Ishikawa (cell line): Measurements from ENCODE around the gene METTL23.

Source experiments
- CEBPB ChIP-seq: IDR thresholded peaks from 2 replicates; pipeline ENCODE4 v1.6.1; 2012
- CREB1 ChIP-seq: IDR thresholded peaks from 2 replicates; pipeline ENCODE4 v1.6.1; 2012; ENCODE audit warnings: low read depth
- EGR1 ChIP-seq: IDR thresholded peaks from 2 replicates; pipeline ENCODE4 v1.6.1; 2012
- EP300 ChIP-seq: IDR thresholded peaks from 2 replicates; pipeline ENCODE4 v1.6.1; 2012; ENCODE audit warnings: borderline replicate concordance
- FOXM1 ChIP-seq: IDR thresholded peaks from 2 replicates; pipeline ENCODE4 v1.6.1; 2012; ENCODE audit warnings: low read depth, borderline replicate concordance
- MAX ChIP-seq: IDR thresholded peaks from 2 replicates; pipeline ENCODE4 v1.6.1; 2012
- NFIC ChIP-seq: IDR thresholded peaks from 2 replicates; pipeline ENCODE4 v1.6.1; 2012
- RAD21 ChIP-seq: IDR thresholded peaks from 2 replicates; pipeline ENCODE4 v1.6.1; 2012; ENCODE audit warnings: low read depth
- REST ChIP-seq: IDR thresholded peaks from 2 replicates; pipeline ENCODE4 v1.6.1; 2012; ENCODE audit warnings: low read depth, mild to moderate bottlenecking
- TAF1 ChIP-seq: IDR thresholded peaks from 2 replicates; pipeline ENCODE4 v1.6.1; 2012; ENCODE audit warnings: low read depth, mild to moderate bottlenecking
- TCF12 ChIP-seq: IDR thresholded peaks from 2 replicates; pipeline ENCODE4 v1.6.1; 2012; ENCODE audit warnings: low read depth
- TEAD4 ChIP-seq: IDR thresholded peaks from 2 replicates; pipeline ENCODE4 v1.6.1; 2012
- USF1 ChIP-seq: IDR thresholded peaks from 2 replicates; pipeline ENCODE4 v1.6.1; 2012
- YY1 ChIP-seq: IDR thresholded peaks from 2 replicates; pipeline ENCODE4 v1.6.1; 2012; ENCODE audit warnings: low read depth
- ZBTB7A ChIP-seq: IDR thresholded peaks from 2 replicates; pipeline ENCODE4 v1.6.1; 2012; ENCODE audit warnings: low read depth

Gene METTL23

DNA sequence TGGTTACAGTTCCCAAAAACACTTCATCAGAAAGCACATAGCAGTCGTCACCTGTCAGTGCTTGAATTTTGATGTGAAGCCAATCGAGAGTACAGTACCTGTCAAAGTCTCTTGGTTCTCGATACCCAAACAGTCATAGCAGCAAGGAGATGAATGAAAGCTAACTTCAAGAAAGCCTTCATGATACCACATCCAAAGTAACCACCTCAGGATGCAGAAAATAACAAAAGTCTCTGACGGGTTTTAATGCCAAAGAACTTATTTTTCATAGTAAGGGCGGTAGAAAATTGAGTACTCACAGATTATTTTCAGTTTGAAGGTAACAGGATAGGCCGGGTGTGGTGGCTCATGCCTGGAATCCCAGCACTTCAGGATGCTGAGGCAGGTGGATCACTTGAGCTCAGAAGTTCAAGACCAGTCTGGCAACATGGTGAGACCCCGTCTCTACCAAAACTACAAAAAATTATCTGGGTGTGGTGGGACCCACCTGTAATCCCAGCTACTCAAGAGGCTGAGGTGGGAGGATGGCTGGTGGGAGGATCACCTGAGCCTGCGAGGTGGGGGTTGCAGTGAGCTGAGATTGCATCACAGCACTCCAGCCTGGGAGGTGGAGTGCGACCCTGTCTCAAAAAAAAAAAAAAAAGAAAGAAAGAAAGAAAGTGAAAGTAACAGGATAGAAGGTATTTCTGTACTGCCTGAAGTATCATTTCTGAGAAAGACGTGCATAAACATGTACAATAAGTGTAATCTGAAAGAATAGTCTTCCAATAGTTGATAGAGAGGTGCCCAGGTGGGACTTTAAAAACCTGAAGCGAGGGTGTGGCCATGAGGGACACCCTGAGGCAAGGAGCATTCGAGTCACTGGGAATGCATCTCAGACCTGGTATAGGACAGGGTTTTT, 26.7 kb downstream of the METTL23 start:
- TF ChIP-seq TAF1: no peak
- no peak for TF ChIP-seq YY1
- no peak for TF ChIP-seq ZBTB7A
- TF ChIP-seq USF1: no peak
- TF ChIP-seq CREB1: no peak
- no peak for TF ChIP-seq NFIC
- TF ChIP-seq EGR1: no peak

GRCh38 chr17:76755285-76755684, 28.6 kb downstream of the METTL23 start:
- TF ChIP-seq FOXM1: no peak

GRCh38 chr17:76757256-76757655, 30.6 kb downstream of the METTL23 start:
- no peak for TF ChIP-seq YY1
- no peak for TF ChIP-seq TCF12
- no peak for TF ChIP-seq MAX
- no peak for TF ChIP-seq TAF1
- TF ChIP-seq TEAD4: no peak
- no peak for TF ChIP-seq EP300
- TF ChIP-seq USF1: no peak
- TF ChIP-seq REST: no peak
- no peak for TF ChIP-seq ZBTB7A
- no peak for TF ChIP-seq CREB1
- TF ChIP-seq FOXM1: no peak
- no peak for TF ChIP-seq EGR1
- TF ChIP-seq CEBPB: no peak
- TF ChIP-seq RAD21: no peak
- no peak for TF ChIP-seq NFIC

DNA sequence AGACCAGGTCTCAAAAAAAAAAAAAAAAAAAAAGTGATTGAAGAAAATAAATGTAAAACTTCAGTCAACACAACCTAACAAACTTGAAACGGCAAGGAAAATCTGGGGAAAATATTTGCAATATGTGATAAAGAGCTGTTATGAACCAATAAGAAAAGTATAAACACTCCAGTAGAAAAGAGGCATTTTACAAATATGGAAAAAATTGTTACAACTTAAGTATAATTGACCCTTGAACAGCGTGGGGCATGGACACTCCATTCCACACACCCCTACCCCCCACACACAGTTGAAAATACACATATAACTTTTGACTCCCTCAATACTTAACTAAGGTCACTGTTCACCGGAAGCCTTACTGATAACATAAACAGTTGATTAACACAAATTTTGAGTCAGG, 31.9 kb downstream of the METTL23 start:
- TF ChIP-seq YY1: no peak
- TF ChIP-seq FOXM1: no peak
- TF ChIP-seq EGR1: no peak
- no peak for TF ChIP-seq EP300
- TF ChIP-seq TAF1: no peak
- TF ChIP-seq MAX: no peak
- no peak for TF ChIP-seq USF1
- TF ChIP-seq ZBTB7A: no peak
- no peak for TF ChIP-seq RAD21
- no peak for TF ChIP-seq CREB1
- TF ChIP-seq TEAD4: no peak

GRCh38 chr17:76772842-76773525, 46.3 kb downstream of the METTL23 start:
- no peak for TF ChIP-seq EP300
- no peak for TF ChIP-seq FOXM1
- no peak for TF ChIP-seq USF1

- TF ChIP-seq EP300 (no peak), TEAD4 (no peak), EGR1 (no peak), ZBTB7A (no peak), YY1 (no peak), CREB1 (no peak), NFIC (no peak), RAD21 (no peak)
These were observed 48.5 kb downstream of the METTL23 start for GRCh38 chr17:76775021-76775600.
